NCI-H1436 (cell line): ENCODE data around the gene DNAJB6.
A peak's percentile ranks its signal among the peaks of the same experiment; 100 is the strongest.

ENCODE experiments used
- DNase-seq: peaks from one replicate; lab custom pipeline; 2025; lab: John Stamatoyannopoulos, UW

Gene DNAJB6

GRCh38 chr7:157396316-157397035 is 59.7 kb downstream of the DNAJB6 start:
- DNase-seq: no peak

GRCh38 chr7:157397036-157397720 is 60.4 kb downstream of the DNAJB6 start:
- no peak for DNase-seq

DNA sequence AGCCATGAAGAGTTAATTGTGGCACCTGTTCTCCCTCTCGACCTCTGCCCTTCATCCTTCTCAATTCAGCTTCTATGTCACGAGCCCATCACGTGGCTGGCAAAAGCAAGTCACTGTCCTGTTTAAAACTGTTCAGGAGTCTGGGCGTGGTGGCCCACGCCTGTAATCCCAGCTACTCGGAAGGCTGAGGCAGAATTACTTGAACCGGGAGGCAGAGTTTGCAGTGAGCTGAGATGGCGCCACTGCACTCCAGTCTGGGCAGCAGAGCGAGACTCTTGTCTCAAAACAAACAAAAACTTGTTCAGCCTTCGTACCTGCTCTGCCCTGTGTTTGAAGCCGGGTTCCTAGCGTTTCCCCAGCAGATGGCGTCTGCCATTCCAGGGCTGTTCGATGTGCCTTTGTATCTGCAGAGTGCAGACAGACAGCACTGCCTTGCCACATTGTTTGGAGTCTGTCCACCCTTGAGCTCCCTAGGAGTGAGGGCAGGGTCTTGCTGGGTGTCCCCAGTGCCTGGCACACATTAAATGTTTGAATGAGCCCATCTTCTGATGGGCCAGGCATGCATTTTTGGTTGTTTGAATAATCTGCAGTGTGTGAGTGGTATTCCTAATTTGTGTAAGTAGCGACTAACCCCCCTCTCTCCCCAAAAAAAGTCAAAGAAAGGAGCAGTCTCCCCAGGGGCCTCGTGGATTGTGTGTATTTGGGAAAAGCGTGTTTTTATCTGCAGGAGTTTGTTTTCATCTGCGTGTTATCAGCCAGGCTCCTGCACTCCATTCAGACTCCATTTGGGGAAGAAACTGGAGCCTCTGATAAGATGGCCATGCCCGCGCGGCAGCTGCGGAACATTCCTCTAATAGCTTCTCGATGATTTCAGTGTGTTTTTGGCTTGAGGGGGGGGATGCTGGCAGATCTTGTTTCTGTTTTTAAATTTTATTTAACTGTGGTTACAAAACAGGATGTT is 61.2 kb downstream of the DNAJB6 start:
- DNase-seq: peak; percentile 12

GRCh38 chr7:157399086-157399687 is 62.4 kb downstream of the DNAJB6 start:
- no peak for DNase-seq

GRCh38 chr7:157400171-157400860 is 63.5 kb downstream of the DNAJB6 start:
- no peak for DNase-seq

- DNase-seq: no peak
Observed at GRCh38 chr7:157401567-157402387, 65.0 kb downstream of the DNAJB6 start.

GRCh38 chr7:157402388-157402703 is 65.5 kb downstream of the DNAJB6 start:
- DNase-seq: no peak

GRCh38 chr7:157402911-157403534 is 66.2 kb downstream of the DNAJB6 start:
- DNase-seq: no peak

GRCh38 chr7:157403646-157404401 is 67.0 kb downstream of the DNAJB6 start:
- no peak for DNase-seq

- DNase-seq: no peak
Observed at GRCh38 chr7:157404845-157405481, 68.2 kb downstream of the DNAJB6 start.

- no peak for DNase-seq
Observed at GRCh38 chr7:157405501-157405900, 68.7 kb downstream of the DNAJB6 start.

DNA sequence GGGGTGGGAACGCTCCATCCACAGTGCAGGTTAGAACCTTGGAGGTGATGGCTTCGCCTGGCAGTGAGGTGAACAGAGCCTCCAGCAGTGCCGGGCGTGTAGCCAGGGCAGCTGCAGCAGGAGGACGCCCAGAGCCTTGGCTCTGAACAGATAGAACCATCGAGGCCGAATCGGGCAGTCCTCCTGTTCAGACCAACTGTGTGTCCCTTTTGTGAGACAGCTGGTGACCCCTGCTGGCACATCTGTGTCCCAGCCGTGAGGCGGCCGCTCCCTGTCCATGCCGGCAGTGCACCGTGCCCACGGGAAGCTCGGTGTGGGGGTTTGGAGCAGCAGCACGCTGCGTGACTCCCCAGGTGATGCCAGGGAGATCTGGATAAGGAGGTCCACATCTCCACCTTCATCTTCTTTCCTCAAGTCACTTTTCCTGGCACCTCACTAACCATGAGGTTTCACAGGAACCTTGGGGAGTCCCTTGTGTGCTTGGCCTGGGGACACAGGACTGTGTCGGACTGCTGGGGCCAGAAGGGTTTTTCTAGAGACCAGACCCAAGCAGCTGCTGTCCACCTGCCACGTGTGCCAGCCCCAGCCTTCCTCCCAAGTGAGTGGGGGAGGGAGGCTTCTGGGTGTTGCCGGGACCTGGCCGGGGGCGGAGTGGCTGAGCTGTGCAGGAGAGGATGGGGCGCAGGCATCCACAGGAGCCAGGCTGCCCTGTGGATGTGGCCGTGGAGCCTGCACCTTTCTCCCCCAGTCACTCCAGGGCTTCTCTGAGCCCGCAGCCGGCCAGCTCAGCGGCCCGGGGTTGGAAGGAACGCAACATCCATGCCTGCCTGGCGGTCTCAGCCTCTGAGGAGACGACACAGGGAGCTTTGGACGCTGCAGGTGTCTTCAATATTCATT is 69.4 kb downstream of the DNAJB6 start:
- DNase-seq: no peak

DNA sequence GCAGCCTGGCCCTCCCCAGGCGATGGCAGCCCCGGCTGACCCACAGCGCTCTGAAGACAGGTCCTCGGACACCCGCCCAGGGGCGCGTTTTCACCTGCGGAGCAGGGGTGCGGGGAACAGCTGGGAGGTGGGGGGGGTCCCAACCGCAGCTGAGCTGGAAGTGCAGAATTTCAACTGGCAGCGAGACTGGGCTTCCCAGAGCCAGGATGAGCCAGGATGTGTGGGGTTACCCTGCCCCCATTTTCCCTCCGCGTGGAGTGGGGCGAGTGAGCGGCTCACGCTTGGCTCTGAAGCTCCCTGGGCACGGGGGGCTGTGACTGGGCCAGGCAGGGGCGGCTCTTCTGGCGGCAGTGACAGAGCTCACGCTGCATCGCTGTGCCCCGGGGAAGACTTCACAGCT is 70.2 kb downstream of the DNAJB6 start:
- DNase-seq: no peak

DNA sequence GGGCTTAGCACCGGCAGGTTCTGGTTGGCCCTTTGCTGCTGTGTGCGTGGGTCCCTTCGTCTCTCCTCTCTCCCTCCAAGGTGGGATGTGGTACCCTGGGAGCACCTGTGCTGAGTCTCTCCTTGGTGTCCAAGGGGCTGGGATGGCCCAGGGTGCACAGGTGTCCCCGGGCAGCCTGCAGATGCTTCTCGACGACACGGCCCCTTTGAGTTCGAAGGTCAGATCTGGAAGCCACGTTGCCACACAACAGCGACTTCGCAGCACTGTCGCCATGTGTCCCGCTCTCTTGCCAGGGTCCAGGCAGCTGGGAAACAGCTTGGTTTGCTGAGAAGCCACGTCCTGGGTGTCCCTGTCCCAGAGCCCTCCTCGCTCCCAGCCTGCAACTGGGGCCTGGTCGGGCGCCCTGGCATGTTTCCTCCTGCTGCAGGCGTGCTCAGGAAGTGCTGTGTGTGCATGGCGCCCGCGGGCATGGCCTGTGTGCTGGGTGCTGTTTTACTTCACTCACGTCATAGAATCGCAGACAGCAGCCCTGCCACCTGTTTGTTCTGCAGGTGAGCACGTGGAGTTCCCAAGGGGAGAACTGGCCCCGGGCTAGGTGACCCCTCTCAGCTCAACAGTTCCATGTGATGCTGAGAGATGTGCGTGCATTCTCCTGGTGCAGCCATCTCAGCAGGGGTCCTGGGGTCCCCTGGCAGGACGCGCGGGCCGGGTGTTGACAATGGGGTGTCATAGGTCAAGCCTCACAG is 70.9 kb downstream of the DNAJB6 start:
- DNase-seq: no peak

DNA sequence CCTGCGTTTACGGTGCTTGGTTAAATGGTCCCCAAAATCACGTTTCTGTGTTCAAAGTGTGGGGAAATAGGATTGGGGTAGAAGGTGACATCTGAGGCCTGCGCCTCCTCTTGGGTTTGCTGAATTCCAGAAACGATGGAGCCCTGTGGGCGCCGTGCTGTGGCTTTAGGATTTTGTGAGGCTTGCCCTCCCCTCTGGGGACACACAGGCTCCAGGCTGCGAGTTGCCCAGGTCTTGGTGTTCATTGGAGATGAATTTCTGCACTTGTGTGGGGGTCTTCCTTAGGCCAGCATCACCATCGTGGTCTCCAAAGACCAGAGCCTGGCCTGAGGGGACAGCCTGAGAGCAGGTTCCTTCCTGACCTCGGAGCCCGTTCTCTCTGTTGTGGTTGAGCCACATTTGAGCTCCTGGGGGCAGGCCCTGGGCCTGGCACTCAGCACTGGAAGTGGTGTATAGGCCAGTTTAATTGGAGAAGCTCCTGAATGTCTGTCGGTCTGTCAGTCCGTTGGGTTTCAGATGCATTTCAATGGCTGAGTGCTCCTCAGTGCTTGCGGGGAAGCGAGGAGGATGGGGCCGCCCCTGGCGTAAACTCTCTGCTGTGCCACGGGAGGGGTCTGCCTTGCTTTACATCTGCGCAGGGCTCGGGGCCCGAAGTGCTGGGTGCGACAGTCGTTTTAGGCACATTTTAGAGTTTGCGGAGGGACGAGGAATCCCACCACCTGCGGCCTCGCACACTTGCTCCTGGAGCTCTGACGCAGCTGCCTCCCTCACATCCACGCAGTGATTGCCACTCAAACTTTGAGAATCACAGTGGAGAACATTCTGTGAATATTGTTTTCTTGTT is 71.7 kb downstream of the DNAJB6 start:
- no peak for DNase-seq

GRCh38 chr7:157409149-157409752 is 72.4 kb downstream of the DNAJB6 start:
- no peak for DNase-seq
